Measurements from ENCODE around the gene MYOZ3. TPM values are rescaled to one million over a fixed set of nuclear protein-coding genes. Genes with fewer than 3 reads are reported as not detected.

MYOZ3 gene
- total and polyA plus RNA-seq, 10 of the 15 experiments (the other 5 are each of a cell fraction or from before 2014, with no cell fraction given), result 0.04 to 1.1 (median 0.10) TPM; not detected in 4

DNA sequence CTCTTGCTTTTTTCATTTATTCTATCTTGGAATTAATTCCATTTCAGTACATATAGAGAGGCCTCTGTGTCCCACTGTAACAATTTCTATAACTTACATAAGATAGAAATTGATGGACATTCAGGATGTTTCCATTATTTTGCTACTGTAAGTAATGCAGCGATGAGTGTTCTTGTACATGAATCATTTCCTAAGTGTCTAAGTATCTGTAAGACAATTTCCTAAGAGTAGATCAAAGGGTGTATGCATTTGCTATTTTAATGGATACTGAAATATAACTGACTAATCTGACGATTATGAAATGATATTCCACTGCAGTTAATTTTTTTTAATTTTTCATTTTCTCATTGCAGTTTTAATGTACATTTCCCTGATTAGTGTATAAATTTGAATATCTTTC is 62.8 kb downstream of the MYOZ3 start:
- POLR2A ChIA-PET, result no interaction called here
- Histone ChIP-seq H3K4me1 (ENCODE audit: control insufficient read depth, insufficient read depth, low read length) (no peaks in the 10 kb centered on the region), H3K4me3 (no peak overlapping the region), H3K27ac (ENCODE audit: control insufficient read depth, insufficient read depth) (no peak overlapping the region), H3K4me2 (ENCODE audit: control insufficient read depth, insufficient read depth) (no peak overlapping the region), H3K36me3 (ENCODE audit: control insufficient read depth in 2 of 2, insufficient read depth in 2 of 2, low read length in 1 of 2) (peaks cover 1 to 18% of the 10 kb centered on the region in 2 experiments; a peak in 3 of 4 replicates), H4K20me1 (ENCODE audit: control insufficient read depth, insufficient read depth) (no peaks in the 10 kb centered on the region), H3K9me3 (replicated peaks; ENCODE audit: control insufficient read depth, insufficient read depth, low read length) (no peaks in the 10 kb centered on the region), H3K9ac (ENCODE audit: control insufficient read depth, insufficient read depth, low read length) (no peak overlapping the region), H3K27me3 (replicated peaks in 1 of 2; ENCODE audit: control insufficient read depth in 2 of 2, insufficient read depth in 2 of 2, low read length in 1 of 2) (no peaks in the 10 kb centered on the region), H2AFZ (ENCODE audit: control insufficient read depth, low read depth, low read length) (no peak overlapping the region), H3K79me2 (ENCODE audit: control insufficient read depth, insufficient read depth, low read length) (no peaks in the 10 kb centered on the region)
- intact Hi-C loops (cut with micrococcal nuclease; ENCODE audit: unreplicated experiment), result no loop called here
- SMC1A ChIA-PET (ENCODE audit: uncharacterized antibody, unreplicated experiment), result no interaction called here
- RAD21 ChIA-PET (ENCODE audit: unreplicated experiment), result no interaction called here
- ATAC-seq (no peak), DNase-seq (ENCODE audit: low read depth, low spot score) (no peak), FAIRE-seq (no peak)
- in situ Hi-C loops (cut with MboI), result no loop called here
- no TSS peak for BruUV-seq (replicated peaks)
- CTCF ChIA-PET, result no interaction called here
- 95% methylated on average over 2 of the region's 2 CpGs for WGBS (ENCODE audit: insufficient coverage, insufficient replicate concordance, low lambda C conversion rate, missing lambda C conversion rate)
- TF ChIP-seq JUND (IDR thresholded peaks at IDR 0.05; ENCODE audit: low read depth, low read length) (no peak), POU2F2 (IDR thresholded peaks at IDR 0.05; ENCODE audit: borderline replicate concordance, low read depth, low read length) (no peak), SIX5 (IDR thresholded peaks at IDR 0.05; ENCODE audit: low read depth, low read length, severe bottlenecking) (no peak), TAF1 (IDR thresholded peaks at IDR 0.05; ENCODE audit: borderline replicate concordance, low read depth, low read length) (no peak), ATF7 (IDR thresholded peaks at IDR 0.05; ENCODE audit: low read depth) (no peak), RELA (IDR thresholded peaks at IDR 0.05; ENCODE audit: borderline replicate concordance, partially characterized antibody) (no peak), KDM1A (IDR thresholded peaks at IDR 0.05; ENCODE audit: borderline replicate concordance) (no peak)
- TF ChIP-seq, protein P1, sequence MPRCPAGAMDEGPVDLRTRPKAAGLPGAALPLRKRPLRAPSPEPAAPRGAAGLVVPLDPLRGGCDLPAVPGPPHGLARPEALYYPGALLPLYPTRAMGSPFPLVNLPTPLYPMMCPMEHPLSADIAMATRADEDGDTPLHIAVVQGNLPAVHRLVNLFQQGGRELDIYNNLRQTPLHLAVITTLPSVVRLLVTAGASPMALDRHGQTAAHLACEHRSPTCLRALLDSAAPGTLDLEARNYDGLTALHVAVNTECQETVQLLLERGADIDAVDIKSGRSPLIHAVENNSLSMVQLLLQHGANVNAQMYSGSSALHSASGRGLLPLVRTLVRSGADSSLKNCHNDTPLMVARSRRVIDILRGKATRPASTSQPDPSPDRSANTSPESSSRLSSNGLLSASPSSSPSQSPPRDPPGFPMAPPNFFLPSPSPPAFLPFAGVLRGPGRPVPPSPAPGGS (IDR thresholded peaks at IDR 0.05; ENCODE audit: borderline replicate concordance, insufficient read depth, low read depth, low read length, poor library complexity, severe bottlenecking), result no peak
- TF ChIP-seq, protein P2, sequence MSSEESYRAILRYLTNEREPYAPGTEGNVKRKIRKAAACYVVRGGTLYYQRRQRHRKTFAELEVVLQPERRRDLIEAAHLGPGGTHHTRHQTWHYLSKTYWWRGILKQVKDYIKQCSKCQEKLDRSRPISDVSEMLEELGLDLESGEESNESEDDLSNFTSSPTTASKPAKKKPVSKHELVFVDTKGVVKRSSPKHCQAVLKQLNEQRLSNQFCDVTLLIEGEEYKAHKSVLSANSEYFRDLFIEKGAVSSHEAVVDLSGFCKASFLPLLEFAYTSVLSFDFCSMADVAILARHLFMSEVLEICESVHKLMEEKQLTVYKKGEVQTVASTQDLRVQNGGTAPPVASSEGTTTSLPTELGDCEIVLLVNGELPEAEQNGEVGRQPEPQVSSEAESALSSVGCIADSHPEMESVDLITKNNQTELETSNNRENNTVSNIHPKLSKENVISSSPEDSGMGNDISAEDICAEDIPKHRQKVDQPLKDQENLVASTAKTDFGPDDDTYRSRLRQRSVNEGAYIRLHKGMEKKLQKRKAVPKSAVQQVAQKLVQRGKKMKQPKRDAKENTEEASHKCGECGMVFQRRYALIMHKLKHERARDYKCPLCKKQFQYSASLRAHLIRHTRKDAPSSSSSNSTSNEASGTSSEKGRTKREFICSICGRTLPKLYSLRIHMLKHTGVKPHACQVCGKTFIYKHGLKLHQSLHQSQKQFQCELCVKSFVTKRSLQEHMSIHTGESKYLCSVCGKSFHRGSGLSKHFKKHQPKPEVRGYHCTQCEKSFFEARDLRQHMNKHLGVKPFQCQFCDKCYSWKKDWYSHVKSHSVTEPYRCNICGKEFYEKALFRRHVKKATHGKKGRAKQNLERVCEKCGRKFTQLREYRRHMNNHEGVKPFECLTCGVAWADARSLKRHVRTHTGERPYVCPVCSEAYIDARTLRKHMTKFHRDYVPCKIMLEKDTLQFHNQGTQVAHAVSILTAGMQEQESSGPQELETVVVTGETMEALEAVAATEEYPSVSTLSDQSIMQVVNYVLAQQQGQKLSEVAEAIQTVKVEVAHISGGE (CRISPR knock-in tag; IDR thresholded peaks at IDR 0.05), result no peak
- TF ChIP-seq, protein P3, sequence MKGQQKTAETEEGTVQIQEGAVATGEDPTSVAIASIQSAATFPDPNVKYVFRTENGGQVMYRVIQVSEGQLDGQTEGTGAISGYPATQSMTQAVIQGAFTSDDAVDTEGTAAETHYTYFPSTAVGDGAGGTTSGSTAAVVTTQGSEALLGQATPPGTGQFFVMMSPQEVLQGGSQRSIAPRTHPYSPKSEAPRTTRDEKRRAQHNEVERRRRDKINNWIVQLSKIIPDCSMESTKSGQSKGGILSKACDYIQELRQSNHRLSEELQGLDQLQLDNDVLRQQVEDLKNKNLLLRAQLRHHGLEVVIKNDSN (IDR thresholded peaks at IDR 0.05; ENCODE audit: borderline replicate concordance, extremely low read length, insufficient read depth, low read depth, low read length), result no peak
